H1 (cell line): Measurements from ENCODE around the gene CIRBP. TPM values are rescaled to one million over a fixed set of nuclear protein-coding genes. Genes with fewer than 3 reads are reported as not detected.

Experiments used
- CTCF ChIA-PET: fragments of 300-600 bp; sonication (Branson Sonifier 250); formaldehyde crosslinking; loops from one replicate; lab custom pipeline; 2021; ENCODE audit not compliant: partially characterized antibody; lab: Charles Lee
- POLR2A ChIA-PET: fragments of 300-600 bp; sonication (Branson Sonifier 250); formaldehyde crosslinking; loops from one replicate; lab custom pipeline; 2021; ENCODE audit warnings: inconsistent platforms; ENCODE audit not compliant: partially characterized antibody; lab: Charles Lee
- DNase-seq, 2 experiments: peaks; one replicate each; pipeline versions ENCODE4 v3.0.0 to v3.0.0-alpha.2; 2010 to 2022; ENCODE audit warnings: low spot score in 2 of 2, low read depth in 1 of 2, mixed read lengths in 1 of 2
- FAIRE-seq: peaks from 2 replicates; lab custom pipeline; 2011; peaks lifted over from hg19 to GRCh38; lab: Jason Lieb, UNC
- H2AFZ ChIP-seq: 2 replicates; pipeline ENCODE4 v1.8.1; 2012; ENCODE audit warnings: low read length, inconsistent platforms
- H2AK5ac ChIP-seq: 2 replicates; pipeline ENCODE4 v1.6.1; 2013; ENCODE audit warnings: low read depth, low read length
- H2BK120ac ChIP-seq: replicated peaks from 2 replicates; pipeline ENCODE3; 2013; ENCODE audit warnings: low read depth, low read length, inconsistent platforms
- H2BK12ac ChIP-seq: 2 replicates; pipeline ENCODE4 v1.6.1; 2013; ENCODE audit warnings: low read depth, low read length
- H2BK15ac ChIP-seq: 2 replicates; pipeline ENCODE4 v1.6.1; 2013; ENCODE audit warnings: low read length
- H2BK20ac ChIP-seq: 2 replicates; pipeline ENCODE4 v1.6.1; 2013; ENCODE audit warnings: low read length
- H2BK5ac ChIP-seq: 2 replicates; pipeline ENCODE4 v1.6.1; 2013; ENCODE audit warnings: low read depth, low read length
- H3K14ac ChIP-seq: 2 replicates; pipeline ENCODE4 v1.6.1; 2013; ENCODE audit warnings: inconsistent platforms; ENCODE audit not compliant: insufficient read length
- H3K18ac ChIP-seq: 2 replicates; pipeline ENCODE4 v1.6.1; 2013; ENCODE audit warnings: low read length; ENCODE audit errors: extremely low read depth
- H3K23ac ChIP-seq: 2 replicates; pipeline ENCODE4 v1.6.1; 2013; ENCODE audit warnings: inconsistent platforms; ENCODE audit not compliant: insufficient read length
- H3K23me2 ChIP-seq: 2 replicates; pipeline ENCODE4 v1.6.1; 2013; ENCODE audit warnings: low read depth, low read length
- H3K27ac ChIP-seq: 2 replicates; pipeline ENCODE4 v1.6.1; 2011; ENCODE audit warnings: low read depth, low read length, inconsistent platforms
- H3K27me3 ChIP-seq, 4 experiments: replicated peaks in 1 of 4; 1 replicate in 1 of 4; 2 replicates in 3 of 4; pipeline versions ENCODE4 v1.6.1 to v1.8.1; 2011 to 2013; ENCODE audit warnings: low read length in 3 of 4, mild to moderate bottlenecking in 3 of 4, inconsistent platforms in 2 of 4, mixed read lengths in 2 of 4, moderate library complexity in 1 of 4; ENCODE audit not compliant: control insufficient read depth in 3 of 4, insufficient read depth in 3 of 4; ENCODE audit errors: extremely low read depth in 1 of 4
- H3K36me3 ChIP-seq, 4 experiments: 2 replicates each; pipeline versions ENCODE4 v1.6.1 to v1.8.1; 2011 to 2013; ENCODE audit warnings: mild to moderate bottlenecking in 4 of 4, low read length in 3 of 4, moderate library complexity in 2 of 4, control low read depth in 1 of 4, inconsistent platforms in 1 of 4; ENCODE audit not compliant: insufficient read depth in 4 of 4, control insufficient read depth in 2 of 4
- H3K4ac ChIP-seq: replicated peaks from 2 replicates; pipeline ENCODE3; 2013; ENCODE audit warnings: low read length, low read depth, mixed read lengths, inconsistent platforms; ENCODE audit not compliant: insufficient read length
- H3K4me1 ChIP-seq, 4 experiments: replicated peaks in 1 of 4; 1 replicate in 1 of 4; 2 replicates in 3 of 4; pipeline versions ENCODE4 v1.6.1 to v1.8.1; 2011 to 2013; ENCODE audit warnings: low read length in 3 of 4, inconsistent platforms in 2 of 4, mixed read lengths in 1 of 4; ENCODE audit not compliant: insufficient read depth in 4 of 4, control insufficient read depth in 3 of 4
- H3K4me2 ChIP-seq, 2 experiments: 2 replicates each; pipeline versions ENCODE4 v1.6.1 to v1.8.1; 2011 to 2013; ENCODE audit warnings: low read depth in 2 of 2, low read length in 2 of 2, control low read depth in 1 of 2, inconsistent platforms in 1 of 2, mild to moderate bottlenecking in 1 of 2; ENCODE audit not compliant: insufficient read depth in 1 of 2
- H3K4me3 ChIP-seq, 4 experiments: fragments of 200-600, 300-600 bp in 1 of 4; sonication (generic), shearing (Covaris generic), sonication (Bioruptor Twin) in 1 of 4; 2 replicates each; pipeline versions ENCODE4 v1.5.1 to v1.8.1; 2011 to 2016; ENCODE audit warnings: low read length in 4 of 4, low read depth in 3 of 4, control low read depth in 2 of 4, inconsistent platforms in 2 of 4, mild to moderate bottlenecking in 2 of 4, mixed read lengths in 1 of 4, moderate library complexity in 1 of 4; ENCODE audit not compliant: insufficient read depth in 2 of 4; ENCODE audit errors: extremely low read depth in 1 of 4
- H3K56ac ChIP-seq: replicated peaks from 2 replicates; pipeline ENCODE3; 2013; ENCODE audit warnings: low read depth, mild to moderate bottlenecking, mixed read lengths, low read length, inconsistent platforms; ENCODE audit not compliant: insufficient read length
- H3K79me1 ChIP-seq: 2 replicates; pipeline ENCODE4 v1.6.1; 2013; ENCODE audit warnings: low read depth, low read length, control low read depth
- H3K79me2 ChIP-seq, 2 experiments: 2 replicates each; pipeline versions ENCODE4 v1.6.1 to v1.8.1; 2012 to 2013; ENCODE audit warnings: low read length in 2 of 2, mild to moderate bottlenecking in 2 of 2, inconsistent platforms in 1 of 2; ENCODE audit not compliant: insufficient read depth in 2 of 2, control insufficient read depth in 1 of 2
- H3K9ac ChIP-seq, 4 experiments: replicated peaks in 1 of 4; 1 replicate in 1 of 4; 2 replicates in 3 of 4; pipeline versions ENCODE4 v1.6.1 to v1.8.1; 2011 to 2013; ENCODE audit warnings: low read depth in 3 of 4, low read length in 3 of 4, control low read depth in 2 of 4, mild to moderate bottlenecking in 2 of 4, moderate library complexity in 2 of 4, inconsistent platforms in 1 of 4; ENCODE audit errors: extremely low read depth in 1 of 4
- H3K9me3 ChIP-seq, 2 experiments: 2 replicates each; pipeline versions ENCODE4 v1.6.1 to v1.8.1; 2012 to 2013; ENCODE audit warnings: mild to moderate bottlenecking in 2 of 2, moderate library complexity in 2 of 2, control low read depth in 1 of 2, inconsistent platforms in 1 of 2, low read depth in 1 of 2, low read length in 1 of 2, mixed read lengths in 1 of 2; ENCODE audit not compliant: insufficient read depth in 2 of 2
- H4K20me1 ChIP-seq, 2 experiments: replicated peaks in 1 of 2; 2 replicates each; pipeline versions ENCODE3 to v1.8.1; 2011 to 2013; ENCODE audit warnings: inconsistent platforms in 2 of 2, low read length in 2 of 2, mild to moderate bottlenecking in 1 of 2; ENCODE audit not compliant: insufficient read depth in 2 of 2, control insufficient read depth in 1 of 2
- H4K5ac ChIP-seq: 2 replicates; pipeline ENCODE4 v1.6.1; 2013; ENCODE audit warnings: low read length, low read depth, mixed read lengths, inconsistent platforms; ENCODE audit not compliant: insufficient read length
- H4K8ac ChIP-seq: 2 replicates; pipeline ENCODE4 v1.8.0; 2013; ENCODE audit warnings: mild to moderate bottlenecking, moderate library complexity, low read length, inconsistent platforms; ENCODE audit not compliant: insufficient read depth; ENCODE audit errors: extremely low read depth
- H4K91ac ChIP-seq: replicated peaks from 2 replicates; pipeline ENCODE3; 2013; ENCODE audit warnings: low read length, mixed read lengths, inconsistent platforms; ENCODE audit not compliant: insufficient read length
- ASH2L ChIP-seq: fragments of 200-600, 300-600 bp; sonication (generic); IDR thresholded peaks from one replicate; pipeline ENCODE4 v1.7.1; 2017; ENCODE audit warnings: low read length
- CBX8 ChIP-seq: fragments of 300-800, 300-1000 bp; sonication (generic); IDR thresholded peaks from 2 replicates; pipeline ENCODE4 v1.7.1; 2016; ENCODE audit warnings: low read depth, low read length, borderline replicate concordance
- CHD2 ChIP-seq: IDR thresholded peaks from 2 replicates; pipeline ENCODE4 v1.6.1; 2012; ENCODE audit warnings: low read length, improper control_type of control experiment
- CTCF ChIP-seq, 3 experiments: IDR thresholded peaks; 1 replicate in 2 of 3; 2 replicates in 1 of 3; pipeline versions ENCODE4 v1.5.1 to v1.6.1; 2011; ENCODE audit warnings: low read length in 3 of 3, mild to moderate bottlenecking in 3 of 3, inconsistent platforms in 2 of 3, low read depth in 1 of 3, moderate library complexity in 1 of 3; ENCODE audit not compliant: insufficient read depth in 1 of 3; ENCODE audit errors: control extremely low read depth in 1 of 3
- JUN ChIP-seq: IDR thresholded peaks from 2 replicates; pipeline ENCODE4 v1.6.1; 2011; ENCODE audit warnings: low read depth, mild to moderate bottlenecking, improper control_type of control experiment, low read length
- KDM5A ChIP-seq: fragments of 200-600 bp; IDR thresholded peaks from 2 replicates; pipeline ENCODE4 v1.7.1; 2012; ENCODE audit warnings: mild to moderate bottlenecking, low read length, inconsistent platforms, mixed read lengths
- MAFK ChIP-seq: IDR thresholded peaks from 2 replicates; pipeline ENCODE4 v1.6.1; 2012; ENCODE audit warnings: low read depth, mild to moderate bottlenecking, improper control_type of control experiment, low read length
- PHF8 ChIP-seq: fragments of 200-600 bp; sonication (generic); conservative IDR thresholded peaks from 2 replicates; pipeline ENCODE4 v1.7.1; 2012; ENCODE audit warnings: low read depth, mild to moderate bottlenecking, inconsistent platforms, low read length, moderate library complexity
- POU5F1 ChIP-seq: IDR thresholded peaks from 2 replicates; pipeline ENCODE4 v1.6.1; 2011; ENCODE audit warnings: low read depth, mild to moderate bottlenecking, low read length, moderate library complexity
- TAF1 ChIP-seq: IDR thresholded peaks from 2 replicates; pipeline ENCODE4 v1.6.1; 2011; ENCODE audit warnings: mild to moderate bottlenecking, low read depth, low read length
- WGBS, 2 experiments: shearing (Covaris generic) in 1 of 2; methylation state at CpG; one replicate each; pipeline versions ENCODE4 v1.1.6 to v1.1.7; 2013 to 2015; ENCODE audit warnings: low lambda C conversion rate in 2 of 2, mixed read lengths in 2 of 2, inconsistent platforms in 1 of 2, low coverage in 1 of 2, missing lambda C conversion rate in 1 of 2; ENCODE audit not compliant: insufficient replicate concordance in 2 of 2, insufficient coverage in 1 of 2, insufficient read length in 1 of 2; ENCODE audit errors: extremely low coverage in 1 of 2, missing lambda C conversion rate in 1 of 2; 5-methylcytosine and 5-hydroxymethylcytosine counted together
- polyA plus RNA-seq, 7 experiments: library from polyadenylated mRNA; depleted of rRNA in 3 of 7; stranded (reverse) in 5 of 7; unstranded in 2 of 7; fragments of >200 nt in 5 of 7; fragments of 200-250 nt in 2 of 7; gene quantifications; 1 replicate in 5 of 7; 2 replicates in 1 of 7; 4 replicates in 1 of 7; pipeline versions ENCODE4 v1.2.1 to v1.2.3, GENCODE V29; 2011 to 2013; ENCODE audit warnings: missing spikeins in 2 of 7, mixed read lengths in 2 of 7
- total RNA-seq: library from RNA; stranded (reverse); fragmentation: NEBNext Ultra II Directional; extraction: Animal tissue kit (Norgen Biotek cat#: 25700); gene quantifications from 2 replicates; pipeline ENCODE4 v1.2.1, GENCODE V29; 2021

Gene CIRBP
- total and polyA plus RNA-seq, 2 of the 8 experiments (the other 6 are each of a cell fraction or from before 2014, with no cell fraction given): 175 to 199 TPM

- Histone ChIP-seq H2BK20ac (peak within 1 kb of the TSS; percentile 93; the same call in 1 of the 2 replicates), H3K4me3 (peak within 1 kb of the TSS; percentile 47 to 67 (median 49)), H2AFZ (0 out of 2 replicates have a peak within 1 kb of the TSS, but pooled peaks have one; percentile 23), H4K20me1 (peaks cover 0 to 4% of the 10 kb centered on the region in 2 experiments), H4K5ac (no peak within 1 kb of the TSS), H3K4me1 (peaks cover 0 to 20% (median 9%) of the 10 kb centered on the region in 4 experiments; a peak in 5 of 7 replicates), H3K79me1 (no peaks in the 10 kb centered on the region), H2BK5ac (no peak within 1 kb of the TSS), H3K36me3 (no peaks in the 10 kb centered on the region), H3K23me2 (peaks cover 5% of the 10 kb centered on the region; the same call in 1 of the 2 replicates), H3K9me3 (no peaks in the 10 kb centered on the region), H3K23ac (no peak within 1 kb of the TSS), H2AK5ac (0 out of 2 replicates have a peak within 1 kb of the TSS, but pooled peaks have one; percentile 3), H3K9ac (no peak within 1 kb of the TSS; a peak in 3 of 7 replicates), H2BK15ac (peak within 1 kb of the TSS; percentile 99; the same call in 1 of the 2 replicates), H3K56ac (peak within 1 kb of the TSS; percentile 59), H3K4me2 (peak within 1 kb of the TSS; percentile 53 to 84; a peak in 3 of 4 replicates), H3K79me2 (no peaks in the 10 kb centered on the region), H3K18ac (peak within 1 kb of the TSS; percentile 62), H2BK12ac (peak within 1 kb of the TSS; percentile 89), H4K8ac (peak within 1 kb of the TSS; percentile 89), H3K4ac (peak within 1 kb of the TSS; percentile 96), H2BK120ac (peak within 1 kb of the TSS; percentile 33), H3K27me3 (peaks cover 0 to 21% (median 12%) of the 10 kb centered on the region in 4 experiments; a peak in 5 of 7 replicates), H3K14ac (no peak within 1 kb of the TSS), H3K27ac (no peak within 1 kb of the TSS), H4K91ac (peak within 1 kb of the TSS; percentile 54)
- FAIRE-seq (no peak), DNase-seq (no peak)
- CTCF ChIA-PET: interaction anchor here (1.2 kb wide), 1 partner anchor 79 kb away, joined by 3 read pairs; no protein-coding TSS in a partner anchor
- POLR2A ChIA-PET: interaction anchor here (1.0 to 3.7 kb wide), 4 partner anchors 13 to 100 kb away, joined by 3 to 35 read pairs (median 4); partner anchors contain the start of gene CIRBP
- WGBS, 2 experiments: 2% methylated on average over 10 of the region's 113 CpGs; no CpG with 5 or more reads in 1 of the 2 experiments
- TF ChIP-seq CHD2 (no peak), JUN (no peak), TAF1 (no peak), KDM5A (no peak), CTCF (IDR thresholded peaks at IDR 0.05; ENCODE audit: control extremely low read depth in 1 of 3, insufficient read depth in 1 of 3, low read depth in 1 of 3, low read length in 3 of 3) (peak in 1 of 3 experiments; percentile 16; a peak in 1 of 4 replicates), PHF8 (no peak), POU5F1 (no peak), MAFK (no peak), CBX8 (no peak), ASH2L (no peak)
Measured at GRCh38 chr19:1285737-1286360, 16.7 kb downstream of the CIRBP start, which contains the start of gene EFNA2. Gene EFNA2 (plus strand): TSS chr19:1285873. CDS start chr19:1286169, 296 bp downstream.
